GM20000 (cell line): ENCODE results near the gene PRDM1.

Source experiments
- DNase-seq: peaks from one replicate; pipeline ENCODE4 v3.0.0; 2012; ENCODE audit warnings: low spot score
- TF ChIP-seq, protein P1 (sequence below): IDR thresholded peaks from 2 replicates; pipeline ENCODE4 v1.5.1; 2012; ENCODE audit warnings: mild to moderate bottlenecking, control low read depth; ENCODE audit errors: extremely low read depth, missing control alignments

Gene PRDM1

GRCh38 chr6:106122938-106123656, 37.0 kb downstream of the PRDM1 start:
- DNase-seq = no peak
- TF ChIP-seq, protein P1, sequence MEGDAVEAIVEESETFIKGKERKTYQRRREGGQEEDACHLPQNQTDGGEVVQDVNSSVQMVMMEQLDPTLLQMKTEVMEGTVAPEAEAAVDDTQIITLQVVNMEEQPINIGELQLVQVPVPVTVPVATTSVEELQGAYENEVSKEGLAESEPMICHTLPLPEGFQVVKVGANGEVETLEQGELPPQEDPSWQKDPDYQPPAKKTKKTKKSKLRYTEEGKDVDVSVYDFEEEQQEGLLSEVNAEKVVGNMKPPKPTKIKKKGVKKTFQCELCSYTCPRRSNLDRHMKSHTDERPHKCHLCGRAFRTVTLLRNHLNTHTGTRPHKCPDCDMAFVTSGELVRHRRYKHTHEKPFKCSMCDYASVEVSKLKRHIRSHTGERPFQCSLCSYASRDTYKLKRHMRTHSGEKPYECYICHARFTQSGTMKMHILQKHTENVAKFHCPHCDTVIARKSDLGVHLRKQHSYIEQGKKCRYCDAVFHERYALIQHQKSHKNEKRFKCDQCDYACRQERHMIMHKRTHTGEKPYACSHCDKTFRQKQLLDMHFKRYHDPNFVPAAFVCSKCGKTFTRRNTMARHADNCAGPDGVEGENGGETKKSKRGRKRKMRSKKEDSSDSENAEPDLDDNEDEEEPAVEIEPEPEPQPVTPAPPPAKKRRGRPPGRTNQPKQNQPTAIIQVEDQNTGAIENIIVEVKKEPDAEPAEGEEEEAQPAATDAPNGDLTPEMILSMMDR = no peak

- no peak for DNase-seq
- TF ChIP-seq, protein P1 = no peak
Observed at GRCh38 chr6:106124015-106124414, 37.9 kb downstream of the PRDM1 start.

- no peak for DNase-seq
- TF ChIP-seq, protein P1 = no peak
Observed at GRCh38 chr6:106124437-106125430, 38.6 kb downstream of the PRDM1 start.

GRCh38 chr6:106125925-106126435, 39.8 kb downstream of the PRDM1 start:
- TF ChIP-seq, protein P1 = no peak
- DNase-seq = no peak

DNA sequence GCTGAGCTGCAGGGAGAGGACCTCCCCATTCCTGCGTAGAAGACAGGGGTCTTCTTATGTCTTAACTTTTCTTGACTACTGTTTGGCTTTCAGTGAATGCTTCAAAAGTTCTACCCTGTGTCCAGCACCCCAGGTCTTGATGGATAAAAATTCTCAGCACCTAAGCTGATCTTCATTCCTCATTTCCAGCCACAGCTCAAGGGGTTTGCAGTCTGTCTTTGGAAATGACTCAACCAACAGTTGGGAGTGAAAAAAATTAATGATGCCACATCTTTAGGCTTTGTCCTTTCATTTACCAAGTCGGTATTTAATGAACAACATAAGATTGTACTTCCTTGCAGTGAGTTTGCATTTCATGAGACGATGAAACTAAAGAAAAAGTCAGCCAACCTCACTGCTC, 40.3 kb downstream of the PRDM1 start:
- DNase-seq = no peak
- TF ChIP-seq, protein P1 = no peak

GRCh38 chr6:106128981-106129781, 43.0 kb downstream of the PRDM1 start:
- no peak for DNase-seq

More at GRCh38 chr6:106128981-106129781, 43.0 kb downstream of the PRDM1 start:
- TF ChIP-seq, protein P1 = no peak
